Suprapubic skin (tissue), 4 donors: Measurements from ENCODE around the gene CYP2R1. TPM values are rescaled to one million over a fixed set of nuclear protein-coding genes. Genes with fewer than 3 reads are reported as not detected.

ENCODE experiments used
- DNase-seq, 2 donors: peaks; one replicate each; pipeline ENCODE4 v3.0.0-alpha.2; 2019; ENCODE audit warnings: low spot score in 2 of 2
- H3K27ac ChIP-seq: fragments of 200-600 bp; sonication (generic); one replicate; pipeline ENCODE4 v1.5.1; 2019
- H3K27me3 ChIP-seq: fragments of 200-600 bp; sonication (generic); one replicate; pipeline ENCODE4 v1.5.1; 2019
- H3K36me3 ChIP-seq: fragments of 200-600 bp; sonication (generic); one replicate; pipeline ENCODE4 v1.5.1; 2019
- H3K4me1 ChIP-seq: fragments of 200-600 bp; sonication (generic); one replicate; pipeline ENCODE4 v1.5.1; 2019
- H3K4me3 ChIP-seq: fragments of 200-600 bp; sonication (generic); one replicate; pipeline ENCODE4 v1.5.1; 2019; ENCODE audit warnings: mild to moderate bottlenecking
- H3K9me3 ChIP-seq: fragments of 200-600 bp; sonication (generic); one replicate; pipeline ENCODE4 v1.5.1; 2019
- CTCF ChIP-seq, 2 donors: fragments of 200-600 bp in 1 of 2; fragments of 450-650 bp in 1 of 2; sonication (generic) in 1 of 2; IDR thresholded peaks; one replicate each; pipeline ENCODE4 v1.5.1; 2016 to 2019; ENCODE audit warnings: antibody characterized with exemption in 2 of 2, mild to moderate bottlenecking in 1 of 2, moderate library complexity in 1 of 2
- EP300 ChIP-seq: sonication (generic); formaldehyde crosslinking; IDR thresholded peaks from one replicate; pipeline ENCODE4 v1.6.1; 2017; ENCODE audit warnings: antibody characterized with exemption
- POLR2A ChIP-seq, 2 donors: fragments of 450-650 bp; IDR thresholded peaks; one replicate each; pipeline ENCODE4 v1.6.1; 2017; ENCODE audit warnings: antibody characterized with exemption in 2 of 2, mild to moderate bottlenecking in 2 of 2, moderate library complexity in 2 of 2
- POLR2AphosphoS5 ChIP-seq, 3 donors: sonication (generic); formaldehyde crosslinking; IDR thresholded peaks; one replicate each; pipeline ENCODE4 v1.6.1; 2017; ENCODE audit warnings: antibody characterized with exemption in 3 of 3
- WGBS: methylation state at CpG from one replicate; pipeline ENCODE4 v1.1.5; 2018; 5-methylcytosine and 5-hydroxymethylcytosine counted together
- total RNA-seq, 4 donors: library from RNA; depleted of rRNA; stranded (reverse); fragments of >200 nt; gene quantifications; one replicate each; pipeline ENCODE4 v1.1.0, GENCODE V29; 2016

The CYP2R1 gene
- total RNA-seq, 4 donors from 2014 or later, result 14.0 to 41.3 (median 20.6) TPM

GRCh38 chr11:14858404-14858803, 33.6 kb downstream of the CYP2R1 start:
- H3K9me3 ChIP-seq, result no peaks in the 10 kb centered on the region
- TF ChIP-seq EP300 (no peak), POLR2AphosphoS5 (IDR thresholded peaks at IDR 0.05) (no peak), POLR2A (IDR thresholded peaks at IDR 0.05) (no peak), CTCF (IDR thresholded peaks at IDR 0.05) (no peak)
- no peaks in the 10 kb centered on the region for H3K36me3 ChIP-seq
- H3K4me3 ChIP-seq, result no peak overlapping the region
- no peak overlapping the region for H3K27ac ChIP-seq
- 84% methylated on average over 1 of the region's 1 CpG for WGBS
- DNase-seq, result no peak
- H3K27me3 ChIP-seq, result no peaks in the 10 kb centered on the region
- no peaks in the 10 kb centered on the region for H3K4me1 ChIP-seq

- H3K27me3 ChIP-seq, result no peaks in the 10 kb centered on the region
- DNase-seq, result no peak
- no peaks in the 10 kb centered on the region for H3K4me1 ChIP-seq
- H3K9me3 ChIP-seq, result no peaks in the 10 kb centered on the region
- H3K27ac ChIP-seq, result no peak overlapping the region
- no peak overlapping the region for H3K4me3 ChIP-seq
- TF ChIP-seq EP300, result no peak
- TF ChIP-seq POLR2AphosphoS5 (IDR thresholded peaks at IDR 0.05), result no peak
- no peak for TF ChIP-seq CTCF (IDR thresholded peaks at IDR 0.05)
- no peak for TF ChIP-seq POLR2A (IDR thresholded peaks at IDR 0.05)
- no peaks in the 10 kb centered on the region for H3K36me3 ChIP-seq
- WGBS, result 74% methylated on average over 3 of the region's 3 CpGs
Observed at GRCh38 chr11:14857621-14858020, 34.4 kb downstream of the CYP2R1 start.

GRCh38 chr11:14855890-14856289, 36.1 kb downstream of the CYP2R1 start:
- Histone ChIP-seq H3K27ac (no peak overlapping the region), H3K9me3 (no peaks in the 10 kb centered on the region), H3K27me3 (no peaks in the 10 kb centered on the region), H3K4me3 (no peak overlapping the region), H3K4me1 (no peaks in the 10 kb centered on the region), H3K36me3 (no peaks in the 10 kb centered on the region)
- no peak for DNase-seq
- WGBS, result 68% methylated on average over 1 of the region's 1 CpG
- no peak for TF ChIP-seq POLR2AphosphoS5 (IDR thresholded peaks at IDR 0.05)
- TF ChIP-seq CTCF (IDR thresholded peaks at IDR 0.05), result no peak
- no peak for TF ChIP-seq POLR2A (IDR thresholded peaks at IDR 0.05)
- no peak for TF ChIP-seq EP300

- Histone ChIP-seq H3K4me3 (no peak overlapping the region), H3K27me3 (no peaks in the 10 kb centered on the region), H3K4me1 (no peaks in the 10 kb centered on the region), H3K9me3 (no peaks in the 10 kb centered on the region), H3K36me3 (no peaks in the 10 kb centered on the region), H3K27ac (no peak overlapping the region)
- TF ChIP-seq EP300, result no peak
- TF ChIP-seq POLR2AphosphoS5 (IDR thresholded peaks at IDR 0.05), result no peak
- TF ChIP-seq POLR2A (IDR thresholded peaks at IDR 0.05), result no peak
- no peak for TF ChIP-seq CTCF (IDR thresholded peaks at IDR 0.05)
- no peak for DNase-seq
Observed at GRCh38 chr11:14854057-14854456, 38.0 kb downstream of the CYP2R1 start.

- TF ChIP-seq EP300 (no peak), POLR2A (IDR thresholded peaks at IDR 0.05) (no peak), CTCF (IDR thresholded peaks at IDR 0.05) (no peak), POLR2AphosphoS5 (IDR thresholded peaks at IDR 0.05) (no peak)
- Histone ChIP-seq H3K9me3 (no peaks in the 10 kb centered on the region), H3K4me3 (no peak overlapping the region), H3K36me3 (no peaks in the 10 kb centered on the region), H3K27me3 (no peaks in the 10 kb centered on the region), H3K27ac (no peak overlapping the region), H3K4me1 (no peaks in the 10 kb centered on the region)
- WGBS, result 96% methylated on average over 4 of the region's 4 CpGs
- no peak for DNase-seq
Observed at GRCh38 chr11:14852571-14853177, 39.4 kb downstream of the CYP2R1 start.
